ENCODE measurements around the gene RAD50.

Gene RAD50

GRCh38 chr5:132528866-132529634, 27.7 kb upstream of the RAD50 start:
- Histone ChIP-seq H3K79me2 (ENCODE audit: insufficient read depth, low read depth) (no peaks in the 10 kb centered on the region), H4K20me1 (ENCODE audit: insufficient read depth) (no peaks in the 10 kb centered on the region), H3K36me3 (ENCODE audit: insufficient read depth) (no peaks in the 10 kb centered on the region), H3K27ac (no peak overlapping the region), H3K9ac (no peak overlapping the region), H2AFZ (ENCODE audit: low read depth) (no peak overlapping the region), H3K4me1 (ENCODE audit: low read depth, poor library complexity, severe bottlenecking) (peaks cover 52% of the 10 kb centered on the region), H3K4me3 (IDR thresholded peaks at IDR 0.05; ENCODE audit: insufficient read depth, low read depth, low read length) (no peak overlapping the region), H3K4me2 (no peak overlapping the region; the same call in 1 of the 2 replicates), H3K27me3 (ENCODE audit: insufficient read depth, low read depth) (no peaks in the 10 kb centered on the region)
- TF ChIP-seq CTCF (conservative IDR thresholded peaks at IDR 0.05; ENCODE audit: low read depth, low read length): no peak

- Histone ChIP-seq H2AFZ (ENCODE audit: low read depth) (no peak overlapping the region), H3K27me3 (ENCODE audit: insufficient read depth, low read depth) (no peaks in the 10 kb centered on the region), H3K4me2 (no peak overlapping the region), H3K27ac (no peak overlapping the region), H3K79me2 (ENCODE audit: insufficient read depth, low read depth) (no peaks in the 10 kb centered on the region), H4K20me1 (ENCODE audit: insufficient read depth) (no peaks in the 10 kb centered on the region), H3K36me3 (ENCODE audit: insufficient read depth) (no peaks in the 10 kb centered on the region), H3K4me3 (IDR thresholded peaks at IDR 0.05; ENCODE audit: insufficient read depth, low read depth, low read length) (no peak overlapping the region), H3K4me1 (ENCODE audit: low read depth, poor library complexity, severe bottlenecking) (peaks cover 33% of the 10 kb centered on the region), H3K9ac (no peak overlapping the region)
- TF ChIP-seq CTCF (conservative IDR thresholded peaks at IDR 0.05; ENCODE audit: low read depth, low read length): no peak
Observed at GRCh38 chr5:132530946-132531345, 25.8 kb upstream of the RAD50 start.

GRCh38 chr5:132539716-132540115, 17.1 kb upstream of the RAD50 start:
- Histone ChIP-seq H2AFZ (ENCODE audit: low read depth) (no peak overlapping the region), H3K4me2 (no peak overlapping the region), H3K4me3 (IDR thresholded peaks at IDR 0.05; ENCODE audit: insufficient read depth, low read depth, low read length) (no peak overlapping the region), H3K4me1 (ENCODE audit: low read depth, poor library complexity, severe bottlenecking) (no peaks in the 10 kb centered on the region), H4K20me1 (ENCODE audit: insufficient read depth) (no peaks in the 10 kb centered on the region), H3K27ac (no peak overlapping the region), H3K27me3 (ENCODE audit: insufficient read depth, low read depth) (no peaks in the 10 kb centered on the region), H3K36me3 (ENCODE audit: insufficient read depth) (no peaks in the 10 kb centered on the region; the same call in 1 of the 2 replicates), H3K9ac (no peak overlapping the region), H3K79me2 (ENCODE audit: insufficient read depth, low read depth) (no peaks in the 10 kb centered on the region)
- no peak for TF ChIP-seq CTCF (conservative IDR thresholded peaks at IDR 0.05; ENCODE audit: low read depth, low read length)

GRCh38 chr5:132540149-132540548, 16.6 kb upstream of the RAD50 start:
- Histone ChIP-seq H3K27ac (no peak overlapping the region), H4K20me1 (ENCODE audit: insufficient read depth) (no peaks in the 10 kb centered on the region), H3K4me2 (no peak overlapping the region), H3K4me1 (ENCODE audit: low read depth, poor library complexity, severe bottlenecking) (no peaks in the 10 kb centered on the region), H3K27me3 (ENCODE audit: insufficient read depth, low read depth) (no peaks in the 10 kb centered on the region), H3K36me3 (ENCODE audit: insufficient read depth) (no peaks in the 10 kb centered on the region; the same call in 1 of the 2 replicates), H2AFZ (ENCODE audit: low read depth) (no peak overlapping the region), H3K9ac (no peak overlapping the region), H3K4me3 (IDR thresholded peaks at IDR 0.05; ENCODE audit: insufficient read depth, low read depth, low read length) (no peak overlapping the region), H3K79me2 (ENCODE audit: insufficient read depth, low read depth) (no peaks in the 10 kb centered on the region)
- TF ChIP-seq CTCF (conservative IDR thresholded peaks at IDR 0.05; ENCODE audit: low read depth, low read length): no peak
